Activated naive CD4-positive, alpha-beta T cell (primary cell): Measurements from ENCODE around the gene SMPD3.

ENCODE experiments used
- DNase-seq, 4 experiments: peaks; one replicate each; lab custom pipeline; 2025; lab: John Stamatoyannopoulos, UW

Gene SMPD3

GRCh38 chr16:68380676-68381362, 67.5 kb downstream of the SMPD3 start:
- DNase-seq = no peak

GRCh38 chr16:68380348-68380670, 68.0 kb downstream of the SMPD3 start:
- DNase-seq = no peak

GRCh38 chr16:68379472-68380347, 68.6 kb downstream of the SMPD3 start:
- no peak for DNase-seq

DNA sequence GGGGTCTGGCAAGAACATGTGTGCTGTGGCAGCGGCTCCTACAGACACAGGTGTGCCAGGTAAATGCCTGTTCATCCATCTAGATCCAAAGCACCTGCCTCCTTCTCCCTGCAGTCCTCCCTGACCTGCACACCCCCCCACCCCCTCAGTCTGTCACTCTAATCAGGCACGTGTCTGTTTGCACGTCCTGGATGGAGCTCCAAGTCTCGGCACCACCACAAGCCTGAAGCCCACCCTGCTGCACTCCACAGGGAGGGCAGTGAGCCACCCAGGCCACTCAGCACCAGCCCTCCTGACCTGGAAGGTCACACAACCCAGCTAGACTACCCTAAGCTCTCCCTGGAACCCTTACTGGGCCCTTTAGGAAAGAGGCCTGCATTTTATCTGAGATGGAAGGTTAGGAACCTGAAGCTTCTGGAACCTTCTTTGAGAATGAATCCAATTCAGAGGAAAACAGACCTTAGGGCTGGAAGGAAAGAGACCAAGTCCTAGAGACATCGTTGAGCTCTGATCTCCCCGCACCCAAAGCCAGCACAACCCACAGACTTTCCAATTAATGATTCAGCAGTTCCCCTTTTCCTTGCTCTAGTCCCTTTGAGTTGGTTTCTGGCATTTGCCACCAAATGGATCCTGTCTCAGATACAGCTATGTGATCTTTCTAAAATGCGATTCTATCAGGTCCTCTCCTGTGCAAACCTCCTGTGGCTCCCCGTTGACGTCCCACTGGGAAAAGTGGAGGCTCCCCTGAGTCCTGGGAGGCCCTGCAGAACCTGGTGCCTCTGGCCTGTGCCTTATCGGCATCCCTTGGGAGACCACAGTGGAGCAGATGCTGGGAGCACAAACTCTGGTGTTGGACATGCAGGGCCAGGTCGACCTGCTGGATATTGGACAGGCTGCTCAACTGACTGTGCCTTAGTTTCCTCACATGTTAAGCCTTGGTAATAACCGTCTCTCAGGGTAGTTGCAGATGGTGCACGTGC, 69.6 kb downstream of the SMPD3 start:
- DNase-seq = no peak

DNA sequence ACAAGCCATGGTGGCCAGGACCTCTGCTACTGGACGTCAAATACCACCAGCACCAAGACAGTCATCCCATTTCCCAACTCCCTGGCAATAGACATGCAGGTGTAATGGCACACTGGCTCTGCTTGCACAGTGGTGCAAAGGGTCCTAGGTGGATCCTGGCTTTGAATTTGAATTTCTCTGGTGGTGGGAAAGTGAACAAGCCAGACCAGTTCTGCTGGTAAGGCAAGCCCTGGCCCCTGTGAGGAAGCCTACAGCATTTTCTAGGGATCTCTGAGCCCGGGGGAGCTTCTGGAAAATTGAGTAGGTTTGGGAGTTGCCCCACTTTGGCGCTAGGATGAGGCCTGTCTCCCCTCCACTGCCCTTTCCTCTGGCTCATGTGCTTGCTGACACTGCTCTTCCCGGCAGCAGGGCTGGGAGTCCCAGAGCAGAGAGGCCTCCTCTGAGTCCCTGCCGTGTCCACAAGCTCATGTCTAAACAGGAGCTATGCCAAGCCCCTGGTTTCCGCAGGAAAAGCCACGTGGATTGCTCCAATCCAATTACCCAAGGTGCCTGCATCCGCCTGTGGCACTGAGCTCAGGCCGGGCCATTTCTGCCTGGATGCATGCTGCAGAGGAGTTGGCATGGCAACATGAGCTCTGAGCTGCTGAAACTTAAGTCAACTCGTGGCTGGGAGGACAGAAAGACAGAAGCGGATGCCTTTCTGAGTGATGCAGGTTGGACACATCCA, 70.5 kb downstream of the SMPD3 start:
- no peak for DNase-seq

GRCh38 chr16:68377221-68377620, 71.1 kb downstream of the SMPD3 start:
- DNase-seq = no peak

DNA sequence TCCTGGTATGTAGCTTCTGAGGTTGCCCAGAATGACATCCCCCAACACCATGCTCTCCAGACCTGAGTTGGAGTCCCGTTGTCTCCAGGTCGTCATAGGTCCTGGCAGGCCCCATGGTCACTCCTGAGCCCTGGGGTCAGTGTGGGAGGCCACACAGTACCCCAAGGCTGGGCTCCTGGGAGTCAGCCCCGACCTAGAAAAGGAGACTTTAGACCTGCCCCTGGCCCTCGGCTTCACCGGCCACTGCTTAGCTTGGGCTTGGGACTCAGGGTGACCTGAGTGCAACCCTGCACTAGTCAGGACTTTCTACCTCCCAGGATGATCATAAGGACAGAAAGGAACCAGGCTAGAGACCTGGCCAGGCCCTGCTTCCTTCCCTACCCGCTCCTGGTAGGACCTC, 71.7 kb downstream of the SMPD3 start:
- DNase-seq = no peak

DNA sequence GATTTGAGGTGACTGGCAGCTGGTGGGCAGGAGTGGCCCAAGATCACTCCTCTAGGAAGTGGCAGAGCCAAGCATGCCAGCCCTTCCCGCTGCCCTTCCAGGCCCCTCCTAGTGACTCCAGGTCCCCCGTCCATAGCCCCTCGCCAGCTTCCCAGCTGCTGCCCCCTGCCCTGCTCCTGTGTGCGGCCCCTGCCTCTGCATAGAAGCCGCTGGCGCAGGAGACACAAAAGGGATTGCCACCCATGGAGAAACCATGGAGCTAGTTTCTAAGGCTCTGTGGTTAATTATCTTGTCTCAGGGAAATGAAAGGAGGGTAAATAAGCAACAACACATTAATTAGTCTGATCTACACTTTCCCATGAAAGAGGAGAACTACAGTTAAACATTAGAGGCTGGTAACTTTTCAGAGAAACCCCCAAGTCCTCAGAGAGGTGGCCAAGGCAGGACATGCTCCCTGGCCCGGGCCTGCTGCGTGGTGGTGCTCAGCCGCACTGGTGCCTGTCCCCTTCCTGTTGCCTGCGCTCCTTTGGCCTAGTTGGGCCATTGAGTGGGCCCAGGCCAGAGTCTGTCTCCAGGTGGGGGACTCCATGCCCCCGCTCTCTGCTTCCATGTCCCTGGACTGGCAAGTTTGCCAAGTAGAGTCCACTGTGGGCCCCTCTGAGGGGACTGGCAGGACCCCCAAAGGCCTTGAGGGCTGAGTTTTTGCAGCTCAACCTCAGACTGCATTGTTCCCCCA, 72.3 kb downstream of the SMPD3 start:
- DNase-seq = no peak

DNA sequence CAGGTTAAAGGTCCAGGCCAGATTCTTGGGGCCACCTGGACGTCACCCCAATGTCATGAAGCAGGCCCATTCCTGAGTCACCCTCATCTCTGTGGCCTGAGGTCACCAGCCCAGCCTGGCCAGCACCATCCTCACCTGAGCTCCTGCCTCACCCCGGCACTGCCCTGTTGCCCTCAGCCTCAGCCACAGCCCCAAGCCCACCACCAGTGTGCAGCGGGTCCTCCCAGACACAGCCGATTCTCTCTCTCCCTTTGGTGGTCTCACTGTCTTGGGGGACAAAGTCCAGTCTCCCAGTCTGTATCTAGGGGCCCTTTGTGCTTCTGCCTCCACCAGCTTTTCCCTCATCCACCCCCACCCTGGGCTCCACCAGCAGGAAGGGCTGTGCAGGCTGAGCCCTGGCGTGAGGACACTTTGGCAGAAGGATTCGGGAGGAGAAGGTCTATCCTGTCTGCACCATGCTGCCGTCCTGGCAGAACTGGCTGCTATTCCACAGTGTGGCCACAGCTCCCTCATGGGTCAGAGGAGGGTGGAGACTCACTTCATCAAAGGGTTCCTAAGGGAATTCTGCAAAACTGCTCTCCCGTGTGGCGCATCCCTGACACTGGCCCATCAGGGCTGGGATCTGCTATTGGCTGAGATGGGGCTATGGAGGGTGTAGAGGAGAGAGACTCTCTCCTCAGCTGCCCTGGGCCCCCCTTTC, 73.2 kb downstream of the SMPD3 start:
- no peak for DNase-seq

DNA sequence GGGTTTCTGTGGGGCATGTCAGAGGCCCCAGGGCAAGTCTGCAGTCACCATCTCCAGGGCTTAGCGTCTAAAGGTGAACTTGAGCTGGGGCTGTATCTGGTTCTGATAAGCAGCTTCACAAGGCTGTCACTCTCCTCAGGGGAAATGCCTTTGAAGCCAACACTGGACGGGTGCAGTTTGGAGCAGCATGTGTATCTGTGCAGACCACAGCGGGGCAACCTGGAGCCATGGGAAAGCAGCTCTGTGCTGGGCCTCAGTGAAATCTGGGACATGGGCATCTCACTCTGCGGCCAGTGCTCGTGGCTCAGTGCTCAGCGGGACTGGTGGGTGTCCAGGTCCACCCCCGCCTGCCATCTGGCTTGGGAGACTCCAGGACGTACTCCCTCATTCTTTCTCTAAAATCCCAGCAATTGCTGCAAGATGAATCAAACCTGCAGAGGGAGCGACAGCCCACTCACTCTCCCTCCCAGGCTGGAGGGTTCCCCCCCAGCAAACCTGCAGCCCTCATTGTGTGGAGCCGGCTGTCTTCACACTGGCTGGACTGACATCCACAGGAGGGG, 74.0 kb downstream of the SMPD3 start:
- no peak for DNase-seq

GRCh38 chr16:68373528-68374245, 74.6 kb downstream of the SMPD3 start:
- DNase-seq = no peak

GRCh38 chr16:68372806-68373205, 75.5 kb downstream of the SMPD3 start:
- no peak for DNase-seq

DNA sequence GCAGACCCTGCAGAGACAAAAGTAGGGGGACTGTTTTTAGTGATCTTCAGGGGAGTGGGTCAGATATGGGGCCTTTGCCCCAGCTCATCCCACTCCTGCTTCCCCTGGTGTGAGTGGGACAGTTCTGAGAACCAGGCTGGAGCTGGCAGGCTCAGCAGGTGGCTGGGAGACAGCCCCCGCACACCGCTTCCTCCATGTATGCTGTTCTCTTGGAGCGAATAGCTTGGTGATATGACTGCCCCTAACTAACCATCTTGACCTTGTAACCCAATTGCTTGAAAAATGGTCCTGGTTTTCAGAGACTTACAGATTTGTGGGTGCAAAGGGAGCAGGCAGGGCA, 76.0 kb downstream of the SMPD3 start:
- DNase-seq = no peak

GRCh38 chr16:68371706-68372380, 76.5 kb downstream of the SMPD3 start:
- no peak for DNase-seq

- DNase-seq = no peak
Measured at GRCh38 chr16:68371276-68371651, 77.0 kb downstream of the SMPD3 start.

- peak in 2 of 4 experiments; percentile 14 to 45 for DNase-seq
Measured at GRCh38 chr16:68370581-68371275, 77.6 kb downstream of the SMPD3 start.

DNA sequence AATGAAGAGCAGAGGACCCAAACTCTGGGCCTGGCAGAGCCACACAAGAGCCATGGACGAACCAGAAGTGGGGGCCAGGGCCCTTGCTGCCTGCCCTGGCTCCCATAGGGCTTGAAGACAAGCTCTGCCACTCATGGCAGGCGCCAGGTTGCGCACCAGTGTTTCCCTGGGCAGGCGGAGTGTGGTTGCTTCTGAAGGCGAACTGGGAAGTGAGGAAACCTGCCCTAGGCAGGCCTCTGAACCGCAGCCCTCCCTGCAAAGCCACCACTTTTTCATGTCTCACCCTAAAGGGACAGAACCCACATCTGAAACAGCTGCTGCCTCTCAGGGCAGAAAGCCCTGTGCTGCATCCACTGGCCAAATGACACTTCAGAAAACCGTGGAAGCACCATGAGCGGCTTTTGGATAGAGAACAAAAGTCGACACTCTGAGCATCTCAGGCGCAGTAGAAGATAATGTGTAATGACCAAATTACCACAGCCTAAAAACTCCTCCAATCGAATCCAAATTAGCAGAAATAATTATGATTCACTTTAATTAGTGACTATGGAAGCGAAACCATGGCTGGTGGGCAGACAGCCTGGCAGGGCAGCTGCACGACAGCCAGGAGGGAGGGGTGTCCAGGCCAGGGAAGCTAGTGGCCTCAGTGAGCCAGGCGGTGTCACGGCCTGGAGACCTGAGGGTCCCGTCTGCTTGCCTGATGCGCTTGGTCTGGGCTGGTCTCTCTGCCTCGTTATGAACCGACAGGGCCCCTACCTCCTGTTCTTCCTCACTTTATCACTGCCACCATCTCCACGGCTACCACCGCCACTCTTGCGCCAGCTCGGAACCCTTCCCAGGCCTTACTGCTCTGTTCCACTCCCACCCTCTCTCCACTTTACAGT, 78.4 kb downstream of the SMPD3 start:
- DNase-seq = no peak
